SK-N-SH treated with all-trans-retinoic acid at 6 μM for 48 hours (cell line): ENCODE results near the gene SLC47A2.

Experiments used
- CREB5 ChIP-seq: fragments of 250-450 bp; sonication (Bioruptor Pico); IDR thresholded peaks from 2 replicates; pipeline ENCODE4 v1.5.1; 2020; ENCODE audit warnings: low read depth, mild to moderate bottlenecking, moderate library complexity
- CSRNP3 ChIP-seq: fragments of 250-450 bp; sonication (Bioruptor Pico); IDR thresholded peaks from 2 replicates; pipeline ENCODE4 v1.5.1; 2021; ENCODE audit warnings: mild to moderate bottlenecking, moderate library complexity
- ESRRG ChIP-seq: fragments of 250-450 bp; sonication (Bioruptor Pico); IDR thresholded peaks from 2 replicates; pipeline ENCODE4 v1.6.1; 2021; ENCODE audit warnings: mild to moderate bottlenecking
- POU6F1 ChIP-seq: fragments of 250-450 bp; sonication (Bioruptor Pico); IDR thresholded peaks from 2 replicates; pipeline ENCODE4 v1.8.0; 2021; ENCODE audit warnings: low read depth, mild to moderate bottlenecking, moderate library complexity, borderline replicate concordance
- ZFP3 ChIP-seq: fragments of 250-450 bp; sonication (Bioruptor Pico); IDR thresholded peaks from 2 replicates; pipeline ENCODE4 v1.5.0; 2020; ENCODE audit warnings: mild to moderate bottlenecking, moderate library complexity
- ZFP30 ChIP-seq: fragments of 450-650 bp; formaldehyde crosslinking; IDR thresholded peaks from 2 replicates; pipeline ENCODE4 v1.5.0; 2022; ENCODE audit warnings: mild to moderate bottlenecking, moderate library complexity
- ZNF565 ChIP-seq: fragments of 450-650 bp; formaldehyde crosslinking; conservative IDR thresholded peaks from 2 replicates; pipeline ENCODE4 v1.5.0; 2020; ENCODE audit warnings: low read depth, mild to moderate bottlenecking, moderate library complexity
- ZNF8 ChIP-seq: fragments of 450-650 bp; formaldehyde crosslinking; IDR thresholded peaks from 2 replicates; pipeline ENCODE4 v1.5.0; 2020; ENCODE audit warnings: mild to moderate bottlenecking, moderate library complexity

GRCh38 chr17:19716108-19717030 is at the start of gene SLC47A2:
- no peak for TF ChIP-seq ZNF8 (CRISPR knock-in tag)
- no peak for TF ChIP-seq ZNF565 (CRISPR knock-in tag)
- TF ChIP-seq POU6F1 (CRISPR knock-in tag): no peak
- no peak for TF ChIP-seq ZFP3 (CRISPR knock-in tag)
- TF ChIP-seq ESRRG (CRISPR knock-in tag): no peak
- TF ChIP-seq CREB5 (CRISPR knock-in tag): no peak
- no peak for TF ChIP-seq ZFP30
- TF ChIP-seq CSRNP3 (CRISPR knock-in tag): no peak
